K562 (cell line): ENCODE data around the gene TPD52L2. TPM values are rescaled to one million over a fixed set of nuclear protein-coding genes. Genes with fewer than 3 reads are reported as not detected.

Source experiments
- ATAC-seq: fragments of 200-7000 bp; cut with Tn5 transposase; 3 replicates; pipeline ENCODE4 v1.9.1; 2020; ENCODE audit warnings: moderate library complexity
- BruUV-seq: library from RNA; stranded (reverse); fragments of 400-500 nt; replicated peaks from 2 replicates; lab custom pipeline; 2021; lab: Mats Ljungman, UMichigan
- CTCF ChIA-PET: fragments of 300-600 bp; formaldehyde crosslinking; extraction: SDS; loops from one replicate; lab custom pipeline; 2021; ENCODE audit warnings: low intra/inter-chr PET ratio; lab: Yijun Ruan, JAX
- POLR2A ChIA-PET: fragments of 300-600, 350-650 bp; sonication (Branson Sonifier 250); formaldehyde crosslinking; extraction: SDS; loops from one replicate; lab custom pipeline; 2021; ENCODE audit warnings: antibody characterized with exemption, inconsistent platforms; lab: Yijun Ruan, JAX
- DNase-seq, 4 experiments: peaks; one replicate each; pipeline versions ENCODE4 v3.0.0 to v3.0.0-alpha.2; 2011 to 2018; ENCODE audit warnings: low spot score in 3 of 4, mixed read lengths in 3 of 4; ENCODE audit errors: extremely low read depth in 1 of 4
- FAIRE-seq: peaks from 2 replicates; lab custom pipeline; 2011; peaks lifted over from hg19 to GRCh38; lab: Jason Lieb, UNC
- H2AFZ ChIP-seq: 2 replicates; pipeline ENCODE4 v1.6.0; 2011; ENCODE audit warnings: low read depth, low read length, control low read depth, inconsistent platforms
- H3K27ac ChIP-seq: fragments of 200-600 bp; 3 replicates; pipeline ENCODE4 v1.8.0; 2011; ENCODE audit warnings: low read depth, mild to moderate bottlenecking, control low read depth, inconsistent platforms, low read length, moderate library complexity, mixed read lengths; ENCODE audit errors: extremely low read depth
- H3K27me3 ChIP-seq, 2 experiments: fragments of 300-600 bp in 1 of 2; 2 replicates in 1 of 2; 3 replicates in 1 of 2; pipeline versions ENCODE4 v1.6.0 to v1.8.0; 2011; ENCODE audit warnings: inconsistent platforms in 2 of 2, low read length in 2 of 2, mild to moderate bottlenecking in 1 of 2, mixed read lengths in 1 of 2, moderate library complexity in 1 of 2; ENCODE audit not compliant: control insufficient read depth in 2 of 2, insufficient read depth in 2 of 2
- H3K36me3 ChIP-seq: fragments of 300-600 bp; 3 replicates; pipeline ENCODE4 v1.8.0; 2011; ENCODE audit warnings: mild to moderate bottlenecking, low read length, inconsistent platforms; ENCODE audit not compliant: control insufficient read depth, insufficient read depth
- H3K4me1 ChIP-seq, 2 experiments: fragments of 200-600 bp in 1 of 2; replicated peaks in 1 of 2; 2 replicates in 1 of 2; 3 replicates in 1 of 2; pipeline versions ENCODE4 v1.5.1 to v1.8.0; 2011; ENCODE audit warnings: inconsistent platforms in 2 of 2, low read length in 2 of 2, mild to moderate bottlenecking in 1 of 2, mixed read lengths in 1 of 2, moderate library complexity in 1 of 2; ENCODE audit not compliant: control insufficient read depth in 2 of 2, insufficient read depth in 2 of 2
- H3K4me2 ChIP-seq: 2 replicates; pipeline ENCODE4 v1.6.1; 2011; ENCODE audit warnings: low read length, control low read depth, inconsistent platforms, mixed read lengths; ENCODE audit not compliant: insufficient read depth
- H3K4me3 ChIP-seq: fragments of 200-600 bp; sonication (generic), shearing (Covaris generic); 2 replicates; pipeline ENCODE4 v1.5.1; 2016; ENCODE audit warnings: control low read depth, inconsistent platforms
- H3K79me2 ChIP-seq: fragments of 200-600 bp; 3 replicates; pipeline ENCODE4 v1.8.0; 2011; ENCODE audit warnings: low read length, inconsistent platforms; ENCODE audit not compliant: control insufficient read depth, insufficient read depth
- H3K9ac ChIP-seq, 2 experiments: 2 replicates each; pipeline versions ENCODE4 v1.6.0 to v1.6.1; 2011; ENCODE audit warnings: low read depth in 2 of 2, low read length in 2 of 2, control low read depth in 1 of 2, inconsistent platforms in 1 of 2, mild to moderate bottlenecking in 1 of 2, mixed read lengths in 1 of 2; ENCODE audit not compliant: insufficient read depth in 1 of 2
- H3K9me1 ChIP-seq: one replicate; pipeline ENCODE4 v1.6.0; 2011; ENCODE audit warnings: inconsistent platforms, mild to moderate bottlenecking, low read length, moderate library complexity; ENCODE audit not compliant: control insufficient read depth, insufficient read depth
- H3K9me3 ChIP-seq: replicated peaks from 2 replicates; pipeline ENCODE4 v1.5.1; 2011; ENCODE audit warnings: low read depth, low read length, inconsistent platforms; ENCODE audit not compliant: control insufficient read depth, insufficient read depth
- H4K20me1 ChIP-seq: replicated peaks from 2 replicates; pipeline ENCODE4 v1.6.1; 2011; ENCODE audit warnings: low read length, inconsistent platforms, mixed read lengths; ENCODE audit not compliant: control insufficient read depth, insufficient read depth
- NRF1 ChIP-seq, 2 experiments: fragments of 450-650 bp; IDR thresholded peaks in 1 of 2; conservative IDR thresholded peaks in 1 of 2; 2 replicates each; pipeline ENCODE4 v1.6.1; 2014; ENCODE audit warnings: mild to moderate bottlenecking in 2 of 2
- PHF8 ChIP-seq: fragments of 200-600 bp; sonication (generic); IDR thresholded peaks from 2 replicates; pipeline ENCODE4 v1.6.1; 2012; ENCODE audit warnings: mixed run types, mild to moderate bottlenecking, inconsistent platforms, low read length, moderate library complexity, borderline replicate concordance
- REST ChIP-seq, 2 experiments: fragments of 450-650 bp; formaldehyde crosslinking in 1 of 2; IDR thresholded peaks; 2 replicates each; pipeline versions ENCODE4 v1.4.0 to v1.6.1; 2014 to 2020; ENCODE audit warnings: mild to moderate bottlenecking in 2 of 2, borderline replicate concordance in 1 of 2, low read depth in 1 of 2
- VEZF1 ChIP-seq: fragments of 200-800 bp; sonication (Bioruptor generic); IDR thresholded peaks from 2 replicates; pipeline ENCODE4 v1.6.1; 2017; ENCODE audit warnings: missing genetic modification characterization, missing compliant biosample characterization
- ZBTB9 ChIP-seq: fragments of 450-650 bp; formaldehyde crosslinking; IDR thresholded peaks from 2 replicates; pipeline ENCODE4 v1.4.0; 2020; ENCODE audit warnings: mild to moderate bottlenecking, moderate library complexity
- ZNF589 ChIP-seq: fragments of 200-800 bp; sonication (Bioruptor generic); IDR thresholded peaks from 2 replicates; pipeline ENCODE4 v1.6.1; 2016; ENCODE audit warnings: low read depth, missing genetic modification characterization, missing compliant biosample characterization
- ZNF75A ChIP-seq: fragments of 450-650 bp; formaldehyde crosslinking; IDR thresholded peaks from 2 replicates; pipeline ENCODE4 v1.4.0; 2020; ENCODE audit warnings: mild to moderate bottlenecking
- WGBS: fragments of 100-300 bp; shearing (Covaris generic); methylation state at CpG from one replicate; pipeline ENCODE4 v1.1.6; 2016; ENCODE audit warnings: low coverage, mixed read lengths; ENCODE audit not compliant: insufficient coverage; ENCODE audit errors: missing lambda C conversion rate; 5-methylcytosine and 5-hydroxymethylcytosine counted together
- in situ Hi-C: fragments of 300-500 bp; cut with MboI; formaldehyde crosslinking; loops from 4 replicates; pipeline ENCODE4 v1.15.0; 2018; ENCODE audit warnings: inconsistent platforms, mixed read lengths
- intact Hi-C: fragments of 100-400 bp; cut with micrococcal nuclease; formaldehyde crosslinking; loops from 2 replicates; pipeline ENCODE4 v1.14.2; 2022
- polyA plus RNA-seq, 8 experiments: library from polyadenylated mRNA; depleted of rRNA in 4 of 8; stranded (reverse) in 5 of 8; unstranded in 3 of 8; fragments of >200 nt; fragmentation: Nextera tagmentation in 2 of 8; fragmentation: Illumina TruSeq in 1 of 8; extraction: Ambion mirVana in 2 of 8; extraction: Trizol in 1 of 8; gene quantifications; 2 replicates each; pipeline versions ENCODE4 v1.2.1 to v1.2.3, GENCODE V29; 2011 to 2014; ENCODE audit warnings: inconsistent platforms in 1 of 8, missing spikeins in 1 of 8
- total RNA-seq, 7 experiments: library from RNA; depleted of rRNA in 6 of 7; stranded (reverse); fragments of >200 nt in 6 of 7; fragmentation: Illumina TruSeq in 2 of 7; extraction: Trizol in 2 of 7; gene quantifications; 2 replicates each; pipeline versions ENCODE4 v1.2.1 to v1.2.3, GENCODE V29; 2011 to 2021; ENCODE audit warnings: low replicate concordance in 1 of 7

Gene TPD52L2
- total and polyA plus RNA-seq, 9 of the 15 experiments (the other 6 are each of a cell fraction or from before 2014, with no cell fraction given): 1.9 to 117 (median 74.6) TPM

GRCh38 chr20:63895202-63895951, 30.3 kb downstream of the TPD52L2 start:
- DNase-seq: no peak
- ChIA-PET CTCF (no interaction called here), POLR2A (interaction anchor here (0.6 to 1.2 kb wide), 8 partner anchors 10 to 374 kb away, joined by 3 to 4 read pairs (median 4); partner anchors contain the start of genes ARFRP1, PPDPF, TPD52L2 and ZGPAT)
- in situ Hi-C loops (no loop called here), intact Hi-C loops (no loop called here)
- Histone ChIP-seq H3K79me2 (peaks cover 50% of the 10 kb centered on the region), H3K9ac (peak overlapping the region; percentile 85 to 89), H3K4me1 (peaks cover 30 to 50% of the 10 kb centered on the region in 2 experiments), H3K36me3 (peaks cover 32% of the 10 kb centered on the region; the same call in 2 of the 3 replicates), H3K4me2 (peak overlapping the region; percentile 92), H3K9me3 (no peaks in the 10 kb centered on the region), H3K27ac (peak overlapping the region; percentile 78), H3K27me3 (no peaks in the 10 kb centered on the region), H3K9me1 (no peaks in the 10 kb centered on the region), H3K4me3 (peak overlapping the region; percentile 61), H4K20me1 (peaks cover 27% of the 10 kb centered on the region), H2AFZ (no peak overlapping the region)
- no peak for ATAC-seq
- BruUV-seq: no TSS peak
- 0% methylated on average over 11 of the region's 87 CpGs for WGBS
- FAIRE-seq: peak; percentile 44
- TF ChIP-seq ZBTB9 (CRISPR knock-in tag) (no peak), NRF1 (conservative IDR thresholded peaks at IDR 0.05 in 1 of 2, IDR thresholded peaks at IDR 0.05 in 1 of 2) (no peak), REST (IDR thresholded peaks at IDR 0.05; ENCODE audit: borderline replicate concordance) (peak; percentile 37; the same call in 1 of the 2 replicates), REST (CRISPR knock-in tag; IDR thresholded peaks at IDR 0.05; ENCODE audit: low read depth) (no peak), PHF8 (peak; percentile 32; the same call in 1 of the 2 replicates), ZNF589 (CRISPR knock-in tag) (peak; percentile 9; the same call in 1 of the 2 replicates), ZNF75A (no peak), VEZF1 (peak; percentile 46; the same call in 1 of the 2 replicates)
